GM23338 (cell line): Measurements from ENCODE around the gene RILPL1. TPM values are rescaled to one million over a fixed set of nuclear protein-coding genes. Genes with fewer than 3 reads are reported as not detected.

ENCODE experiments used
- CREB1 ChIP-seq: fragments of 250-450 bp; sonication (Bioruptor Pico); IDR thresholded peaks from 2 replicates; pipeline ENCODE4 v1.5.0; 2020; ENCODE audit warnings: low read depth, mild to moderate bottlenecking, moderate library complexity
- EZH2phosphoT487 ChIP-seq: fragments of 200-600 bp; sonication (generic); IDR thresholded peaks from one replicate; pipeline ENCODE4 v1.8.1; 2018; ENCODE audit warnings: antibody characterized with exemption; ENCODE audit not compliant: unreplicated experiment
- JUNB ChIP-seq: IDR thresholded peaks from one replicate; pipeline ENCODE4 v1.6.1; 2016; ENCODE audit warnings: antibody characterized with exemption; ENCODE audit not compliant: unreplicated experiment
- POLR2AphosphoS5 ChIP-seq: IDR thresholded peaks from 2 replicates; pipeline ENCODE4 v1.6.1; 2016; ENCODE audit warnings: antibody characterized with exemption, low read depth
- REST ChIP-seq: IDR thresholded peaks from one replicate; pipeline ENCODE4 v1.6.1; 2018; ENCODE audit warnings: antibody characterized with exemption; ENCODE audit not compliant: unreplicated experiment
- ZNF462 ChIP-seq: fragments of 250-450 bp; sonication (Bioruptor Pico); IDR thresholded peaks from 2 replicates; pipeline ENCODE4 v1.5.0; 2020; ENCODE audit warnings: mild to moderate bottlenecking, moderate library complexity
- polyA plus RNA-seq: library from polyadenylated mRNA; unstranded; fragments of >200 nt; fragmentation: Nextera tagmentation; extraction: Ambion mirVana; gene quantifications from 2 replicates; pipeline ENCODE4 v1.2.1, GENCODE V29; 2016
- total RNA-seq: library from RNA; depleted of rRNA; stranded (reverse); fragments of >200 nt; shearing (Covaris generic); gene quantifications from 2 replicates; pipeline ENCODE4 v1.2.3, GENCODE V29; 2014

The RILPL1 gene
- total and polyA plus RNA-seq, 2 experiments from 2014 or later = 3.9 to 7.9 TPM

GRCh38 chr12:123483602-123484248, 49.8 kb downstream of the RILPL1 start (continued):
- no peak for TF ChIP-seq REST
- no peak for TF ChIP-seq CREB1 (CRISPR knock-in tag)
- no peak for TF ChIP-seq JUNB
- TF ChIP-seq EZH2phosphoT487 = no peak
- TF ChIP-seq POLR2AphosphoS5 = no peak
- no peak for TF ChIP-seq ZNF462 (CRISPR knock-in tag)
